Nucleus accumbens (tissue), 56 donors: ENCODE measurements around the gene LIG1.
A peak's percentile ranks its signal among the peaks of the same experiment; 100 is the strongest.
"Not testable (repeated sequence)": the region's sequence is repeated elsewhere in the genome, so short reads cannot be mapped to it uniquely, and the experiment has no call there.

Source experiments
- DNase-seq, 56 donors: peaks; one replicate each; lab custom pipeline; 2025; lab: John Stamatoyannopoulos, UW

Gene LIG1

GRCh38 chr19:48090281-48090802 is 79.8 kb downstream of the LIG1 start:
- DNase-seq, result peak in 3 of 56 donors; percentile 6 to 14 (median 10)

- DNase-seq, result not testable (repeated sequence)
Measured at GRCh38 chr19:48088991-48089390, 81.2 kb downstream of the LIG1 start.

GRCh38 chr19:48085904-48086864 is 84.0 kb downstream of the LIG1 start:
- DNase-seq, result peak in 5 of 56 donors; percentile 7 to 37 (median 15)

GRCh38 chr19:48085076-48085475 is 85.1 kb downstream of the LIG1 start:
- DNase-seq, result peak in 3 of 56 donors; percentile 6 to 16 (median 12)

- no peak for DNase-seq
Measured at GRCh38 chr19:48081106-48081505, 89.0 kb downstream of the LIG1 start.

- not testable (repeated sequence) for DNase-seq
Measured at GRCh38 chr19:48070177-48070769, 99.9 kb downstream of the LIG1 start.

- DNase-seq, result no peak
Measured at GRCh38 chr19:48069435-48069834, 100.7 kb downstream of the LIG1 start.
